ENCODE results near the gene FGF12.

FGF12 gene

GRCh38 chr3:192685801-192686200 lies 41.5 kb downstream of the FGF12 start:
- peak; percentile 52 for DNase-seq (ENCODE audit: low read depth, low spot score)

- DNase-seq (ENCODE audit: low read depth, low spot score) = no peak
Measured at GRCh38 chr3:192684151-192684550, 43.2 kb downstream of the FGF12 start.

GRCh38 chr3:192675958-192676649 lies 51.2 kb downstream of the FGF12 start:
- DNase-seq (ENCODE audit: low read depth, low spot score) = no peak

GRCh38 chr3:192655628-192656027 lies 71.7 kb downstream of the FGF12 start:
- no peak for DNase-seq (ENCODE audit: low read depth, low spot score)

GRCh38 chr3:192655040-192655439 lies 72.3 kb downstream of the FGF12 start:
- no peak for DNase-seq (ENCODE audit: low read depth, low spot score)

GRCh38 chr3:192653862-192654261 lies 73.5 kb downstream of the FGF12 start:
- DNase-seq (ENCODE audit: low read depth, low spot score) = no peak

- DNase-seq (ENCODE audit: low read depth, low spot score) = no peak
Measured at GRCh38 chr3:192652727-192653126, 74.6 kb downstream of the FGF12 start.

- DNase-seq (ENCODE audit: low read depth, low spot score) = no peak
Measured at GRCh38 chr3:192651836-192652512, 75.4 kb downstream of the FGF12 start.

- no peak for DNase-seq (ENCODE audit: low read depth, low spot score)
Measured at GRCh38 chr3:192645437-192645836, 81.9 kb downstream of the FGF12 start.

GRCh38 chr3:192642651-192643050 lies 84.7 kb downstream of the FGF12 start:
- DNase-seq (ENCODE audit: low read depth, low spot score) = no peak

GRCh38 chr3:192641919-192642318 lies 85.4 kb downstream of the FGF12 start:
- DNase-seq (ENCODE audit: low read depth, low spot score) = no peak

- no peak for DNase-seq (ENCODE audit: low read depth, low spot score)
Measured at GRCh38 chr3:192639987-192640386, 87.4 kb downstream of the FGF12 start.

- no peak for DNase-seq (ENCODE audit: low read depth, low spot score)
Measured at GRCh38 chr3:192637803-192638202, 89.5 kb downstream of the FGF12 start.

- no peak for DNase-seq (ENCODE audit: low read depth, low spot score)
Measured at GRCh38 chr3:192636517-192637444, 90.6 kb downstream of the FGF12 start.

GRCh38 chr3:192629429-192629828 lies 97.9 kb downstream of the FGF12 start:
- DNase-seq (ENCODE audit: low read depth, low spot score) = no peak

GRCh38 chr3:192621909-192622308 lies 105.4 kb downstream of the FGF12 start:
- DNase-seq (ENCODE audit: low read depth, low spot score) = no peak

- no peak for DNase-seq (ENCODE audit: low read depth, low spot score)
Measured at GRCh38 chr3:192620275-192620674, 107.1 kb downstream of the FGF12 start.

GRCh38 chr3:192611411-192611810 lies 115.9 kb downstream of the FGF12 start:
- DNase-seq (ENCODE audit: low read depth, low spot score) = no peak

GRCh38 chr3:192608726-192609600 lies 118.4 kb downstream of the FGF12 start:
- DNase-seq (ENCODE audit: low read depth, low spot score) = no peak

- DNase-seq (ENCODE audit: low read depth, low spot score) = no peak
Measured at GRCh38 chr3:192607798-192608197, 119.5 kb downstream of the FGF12 start.

GRCh38 chr3:192597913-192598312 lies 129.4 kb downstream of the FGF12 start:
- DNase-seq (ENCODE audit: low read depth, low spot score) = no peak

All from ELF-1 (cell line).